GM20431 (cell line): Measurements from ENCODE around the gene PCBP2.
"Not testable (repeated sequence)": the region's sequence is repeated elsewhere in the genome, so short reads cannot be mapped to it uniquely, and the experiment has no call there.

Source experiments
- in situ Hi-C: fragments of 300-500 bp; cut with MseI, MboI; formaldehyde crosslinking; loops from one replicate; pipeline ENCODE4 v1.15.0; 2020; ENCODE audit warnings: low sequenced_read_pairs; ENCODE audit not compliant: unreplicated experiment

The PCBP2 gene

GRCh38 chr12:53451661-53452158 lies at the start of gene PCBP2:
PCBP2 (plus strand) TSS chr12:53452102; CDS start chr12:53454801, 2,699 bp downstream.
- in situ Hi-C loops = no loop called here

DNA sequence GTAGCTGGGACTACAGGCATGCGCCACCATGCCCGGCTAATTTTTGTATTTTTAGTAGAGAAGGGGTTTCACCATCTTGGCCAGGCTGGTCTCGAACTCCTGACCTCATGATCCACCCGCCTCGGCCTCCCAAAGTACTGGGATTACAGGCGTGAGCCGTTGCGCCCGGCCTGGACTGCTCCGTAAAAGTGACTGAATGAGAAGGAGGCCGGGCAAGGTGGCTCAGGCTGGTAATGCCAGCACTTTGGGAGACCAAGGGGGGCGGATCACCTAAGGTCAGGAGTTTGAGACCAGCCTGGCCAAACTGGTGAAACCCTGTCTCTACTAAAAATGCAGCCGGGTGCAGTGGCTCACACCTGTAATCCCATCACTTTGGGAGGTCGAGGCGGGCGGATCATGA lies 49.6 kb upstream of the PCBP2 start:
- in situ Hi-C loops = not testable (repeated sequence)

GRCh38 chr12:53402871-53403270 lies 49.0 kb upstream of the PCBP2 start:
- in situ Hi-C loops = no loop called here

- in situ Hi-C loops = no loop called here
These were observed 41.0 kb upstream of the PCBP2 start for GRCh38 chr12:53410951-53411350.

- in situ Hi-C loops = no loop called here
These were observed 38.3 kb upstream of the PCBP2 start for GRCh38 chr12:53413485-53414204.

DNA sequence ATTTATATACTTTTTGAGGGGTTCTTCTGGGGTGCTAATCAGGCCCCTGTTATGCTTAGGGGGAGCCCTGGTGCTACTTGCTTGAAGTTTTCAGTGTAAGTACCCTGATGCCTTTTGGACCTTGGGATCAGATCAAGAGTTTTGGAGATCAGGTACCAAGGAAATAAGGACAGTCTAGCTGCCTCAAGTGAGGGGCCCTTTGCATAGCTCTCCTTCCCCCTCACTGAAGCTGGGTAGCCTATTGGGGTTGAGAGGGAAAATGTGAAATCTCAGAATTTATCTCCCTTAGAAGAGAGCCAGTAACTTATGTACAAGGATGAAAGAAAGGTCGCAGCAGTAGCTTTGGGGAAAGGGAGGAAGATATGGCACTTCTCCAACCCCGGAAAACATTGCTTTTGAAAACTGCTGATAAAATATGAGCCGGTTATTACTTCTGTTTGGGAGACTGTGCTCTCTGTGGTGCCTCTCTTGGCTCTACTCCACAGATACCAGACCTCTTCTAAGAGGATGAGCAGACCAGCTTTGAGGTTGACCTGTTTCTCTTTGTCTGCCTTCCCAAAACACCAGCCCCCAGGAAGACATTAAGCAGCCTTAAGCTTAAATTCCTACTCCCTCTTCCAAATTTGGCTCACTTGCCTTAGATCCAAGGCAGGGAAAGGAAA lies 37.0 kb upstream of the PCBP2 start:
- in situ Hi-C loops = no loop called here

GRCh38 chr12:53415752-53416389 lies 36.0 kb upstream of the PCBP2 start:
- in situ Hi-C loops = not testable (repeated sequence)

- in situ Hi-C loops = not testable (repeated sequence)
These were observed 34.5 kb upstream of the PCBP2 start for GRCh38 chr12:53417291-53417816.

DNA sequence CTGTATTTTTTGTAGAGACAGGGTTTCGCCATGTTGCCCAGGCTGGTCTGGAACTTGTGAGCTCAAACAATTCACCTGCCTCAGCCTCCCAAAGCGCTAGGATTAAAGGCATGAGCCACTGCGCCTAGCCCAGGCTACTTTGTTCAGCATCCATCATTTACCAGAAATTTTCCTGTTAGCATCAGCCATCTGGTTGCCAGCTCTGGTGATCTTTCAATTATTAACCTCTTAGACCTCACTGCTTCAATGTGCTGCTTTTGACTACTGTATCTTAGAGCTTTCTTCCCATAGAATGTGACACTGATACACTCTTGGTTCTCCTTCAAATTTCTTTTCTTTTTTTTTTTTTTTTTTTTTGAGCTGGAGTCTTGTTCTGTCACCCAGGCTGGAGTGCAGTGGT lies 33.7 kb upstream of the PCBP2 start:
- in situ Hi-C loops = no loop called here

GRCh38 chr12:53419756-53420155 lies 32.1 kb upstream of the PCBP2 start:
- in situ Hi-C loops = loop anchor here (10.0 kb wide), 1 partner anchor 65 kb away; no protein-coding TSS in a partner anchor

DNA sequence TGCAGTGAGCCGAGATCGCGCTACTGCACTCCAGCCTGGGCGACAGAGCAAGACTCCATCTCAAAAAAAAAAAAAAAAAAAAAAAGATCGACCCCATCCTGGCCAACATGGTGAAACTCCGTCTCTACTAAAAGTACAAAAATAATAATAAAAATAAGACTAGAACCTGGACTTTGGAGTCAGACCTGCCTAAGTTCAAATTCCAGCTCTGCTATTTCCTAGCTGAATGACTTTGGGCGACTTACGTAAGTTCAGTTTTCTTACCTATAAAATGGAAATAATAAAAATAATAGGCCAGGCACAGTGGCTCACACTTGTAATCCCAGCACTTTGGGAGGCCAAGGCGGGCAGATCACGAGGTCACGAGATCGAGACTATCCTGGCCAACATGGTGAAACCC lies 29.7 kb upstream of the PCBP2 start:
- in situ Hi-C loops = loop anchor here (10.0 kb wide), 1 partner anchor 67 kb away; no protein-coding TSS in a partner anchor

- in situ Hi-C loops = loop anchor here (10.0 kb wide), 1 partner anchor 69 kb away; no protein-coding TSS in a partner anchor
These were observed 28.3 kb upstream of the PCBP2 start, which contains the start of gene AMHR2 for GRCh38 chr12:53423597-53423996. AMHR2 (plus strand) TSS chr12:53423855; CDS start chr12:53423935, 80 bp downstream.

- in situ Hi-C loops = loop anchor here (10.0 kb wide), 1 partner anchor 70 kb away; no protein-coding TSS in a partner anchor
These were observed 27.0 kb upstream of the PCBP2 start for GRCh38 chr12:53424626-53425514.

DNA sequence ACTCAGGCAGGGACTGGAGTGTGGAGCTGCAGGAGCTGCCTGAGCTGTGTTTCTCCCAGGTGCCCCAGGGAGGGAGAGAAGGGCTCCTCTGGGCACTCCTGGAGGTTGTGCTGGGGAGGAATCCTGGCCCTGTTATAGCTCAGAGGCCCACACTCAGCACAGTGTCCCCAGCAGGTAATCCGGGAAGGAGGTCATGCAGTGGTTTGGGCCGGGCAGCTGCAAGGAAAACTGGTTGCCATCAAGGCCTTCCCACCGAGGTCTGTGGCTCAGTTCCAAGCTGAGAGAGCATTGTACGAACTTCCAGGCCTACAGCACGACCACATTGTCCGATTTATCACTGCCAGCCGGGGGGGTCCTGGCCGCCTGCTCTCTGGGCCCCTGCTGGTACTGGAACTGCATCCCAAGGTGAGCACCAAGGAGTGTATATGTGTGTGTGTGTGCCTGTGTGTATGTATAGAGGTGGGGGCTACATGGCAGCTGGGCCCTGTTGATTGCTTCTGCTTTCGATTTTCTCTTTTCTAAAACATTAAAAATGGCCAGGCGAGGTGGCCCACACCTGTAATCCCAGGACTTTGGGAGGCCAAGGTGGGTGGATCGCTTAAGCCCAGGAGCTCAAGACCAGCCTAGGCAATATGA lies 26.3 kb upstream of the PCBP2 start:
- in situ Hi-C loops = loop anchor here (10.0 kb wide), 1 partner anchor 71 kb away; no protein-coding TSS in a partner anchor

GRCh38 chr12:53427905-53428594 lies 23.9 kb upstream of the PCBP2 start:
- in situ Hi-C loops = loop anchor here (10.0 kb wide), 1 partner anchor 73 kb away; no protein-coding TSS in a partner anchor

- in situ Hi-C loops = loop anchor here (10.0 kb wide), 1 partner anchor 74 kb away; no protein-coding TSS in a partner anchor
These were observed 23.2 kb upstream of the PCBP2 start for GRCh38 chr12:53428741-53429140.

- in situ Hi-C loops = no loop called here
These were observed 21.8 kb upstream of the PCBP2 start for GRCh38 chr12:53430116-53430515.

GRCh38 chr12:53431187-53431586 lies 20.7 kb upstream of the PCBP2 start:
- in situ Hi-C loops = no loop called here
